PC-9 (cell line): ENCODE results near the gene LINGO1. TPM values are rescaled to one million over a fixed set of nuclear protein-coding genes. Genes with fewer than 3 reads are reported as not detected.

Experiments
- BruUV-seq: library from RNA; stranded (reverse); fragments of 400-500 nt; replicated peaks from 2 replicates; lab custom pipeline; 2021; lab: Mats Ljungman, UMichigan
- CTCF ChIA-PET: fragments of 300-600 bp; sonication (Branson Sonifier 250); formaldehyde crosslinking; loops from one replicate; lab custom pipeline; 2022; ENCODE audit warnings: antibody characterized with exemption; lab: Charles Lee
- POLR2A ChIA-PET: fragments of 300-600 bp; sonication (Branson Sonifier 250); formaldehyde crosslinking; loops from one replicate; lab custom pipeline; 2022; ENCODE audit warnings: antibody characterized with exemption; ENCODE audit not compliant: unreplicated experiment; lab: Charles Lee
- DNase-seq, 2 experiments: peaks; one replicate each; pipeline versions ENCODE4 v3.0.0 to v3.0.0-alpha.2; 2015 to 2022; ENCODE audit warnings: mixed read lengths in 1 of 2
- H2AFZ ChIP-seq: fragments of 200-600 bp; sonication (generic); 2 replicates; pipeline ENCODE4 v1.8.1; 2017; ENCODE audit warnings: antibody characterized with exemption
- H3F3A ChIP-seq: fragments of 200-600 bp; sonication (generic); 2 replicates; pipeline ENCODE4 v1.8.1; 2017; ENCODE audit warnings: antibody characterized with exemption, mild to moderate bottlenecking, low read depth; ENCODE audit not compliant: insufficient read depth
- H3K27ac ChIP-seq: fragments of 200-600 bp; sonication (generic); 2 replicates; pipeline ENCODE4 v1.6.1; 2016; ENCODE audit warnings: mixed run types
- H3K27me3 ChIP-seq: fragments of 200-600 bp; sonication (generic); 2 replicates; pipeline ENCODE4 v1.6.1; 2016; ENCODE audit warnings: low read depth, mixed run types; ENCODE audit not compliant: insufficient read depth
- H3K36me3 ChIP-seq: fragments of 200-600 bp; sonication (generic); 2 replicates; pipeline ENCODE4 v1.6.1; 2016; ENCODE audit warnings: low read depth, mixed run types
- H3K4me1 ChIP-seq: fragments of 200-600 bp; sonication (generic); replicated peaks from 2 replicates; pipeline ENCODE4 v1.6.1; 2016; ENCODE audit warnings: mixed run types; ENCODE audit not compliant: insufficient read depth
- H3K4me2 ChIP-seq: fragments of 200-600 bp; sonication (generic); 2 replicates; pipeline ENCODE4 v1.6.1; 2017; ENCODE audit warnings: mixed run types
- H3K4me3 ChIP-seq: fragments of 200-600 bp; sonication (generic); 2 replicates; pipeline ENCODE4 v1.6.1; 2016; ENCODE audit warnings: mixed run types
- H3K79me2 ChIP-seq: fragments of 200-600 bp; sonication (generic); 2 replicates; pipeline ENCODE4 v1.6.1; 2017; ENCODE audit warnings: low read depth, mixed run types
- H3K9me2 ChIP-seq: fragments of 200-600 bp; sonication (generic); 2 replicates; pipeline ENCODE4 v1.8.1; 2017; ENCODE audit warnings: mild to moderate bottlenecking; ENCODE audit not compliant: insufficient read depth
- H3K9me3 ChIP-seq: fragments of 200-600 bp; sonication (generic); 2 replicates; pipeline ENCODE4 v1.8.1; 2016; ENCODE audit warnings: low read depth; ENCODE audit not compliant: insufficient read depth
- H4K20me1 ChIP-seq: fragments of 200-600 bp; sonication (generic); 2 replicates; pipeline ENCODE4 v1.8.1; 2017; ENCODE audit not compliant: insufficient read depth
- CTCF ChIP-seq: fragments of 200-600 bp; sonication (generic); conservative IDR thresholded peaks from 2 replicates; pipeline ENCODE4 v1.6.1; 2017; ENCODE audit warnings: mixed run types, antibody characterized with exemption, mild to moderate bottlenecking, moderate library complexity
- EZH2 ChIP-seq: fragments of 200-600 bp; sonication (generic); IDR thresholded peaks from 2 replicates; pipeline ENCODE4 v1.8.0; 2017; ENCODE audit warnings: antibody characterized with exemption, low read depth
- intact Hi-C: fragments of 100-400 bp; cut with micrococcal nuclease; formaldehyde crosslinking; loops from one replicate; pipeline ENCODE4 v1.10.0; 2022; ENCODE audit not compliant: unreplicated experiment
- total RNA-seq: library from RNA; stranded (reverse); gene quantifications from 2 replicates; pipeline ENCODE4 v1.2.3, GENCODE V29; 2021

LINGO1 gene
- total RNA-seq, 1 experiment from 2014 or later: not detected

GRCh38 chr15:77615472-77615871, 17.2 kb downstream of the LINGO1 start:
- Histone ChIP-seq H3K36me3 (no peaks in the 10 kb centered on the region), H3K27ac (no peak overlapping the region), H3K4me1 (no peaks in the 10 kb centered on the region), H3K9me2 (no peaks in the 10 kb centered on the region), H3F3A (no peaks in the 10 kb centered on the region), H3K4me3 (no peak overlapping the region), H2AFZ (no peak overlapping the region), H3K9me3 (no peaks in the 10 kb centered on the region), H3K79me2 (no peaks in the 10 kb centered on the region), H3K27me3 (0 out of 2 replicates have a peak, but pooled peaks cover 3% of the 10 kb centered on the region), H3K4me2 (no peak overlapping the region), H4K20me1 (no peaks in the 10 kb centered on the region)
- intact Hi-C loops: no loop called here
- CTCF ChIA-PET: interaction anchor here (0.6 kb wide), 1 partner anchor 48 kb away, joined by 4 read pairs; no protein-coding TSS in a partner anchor
- no peak for TF ChIP-seq CTCF
- no peak for TF ChIP-seq EZH2
- no TSS peak for BruUV-seq
- no peak for DNase-seq
- POLR2A ChIA-PET: no interaction called here

GRCh38 chr15:77614251-77614806, 18.4 kb downstream of the LINGO1 start:
- Histone ChIP-seq H3K9me3 (no peaks in the 10 kb centered on the region), H3K4me3 (no peak overlapping the region), H3K9me2 (no peaks in the 10 kb centered on the region), H3F3A (no peaks in the 10 kb centered on the region), H3K36me3 (no peaks in the 10 kb centered on the region), H3K27me3 (no peaks in the 10 kb centered on the region), H3K4me1 (no peaks in the 10 kb centered on the region), H3K4me2 (no peak overlapping the region), H3K27ac (no peak overlapping the region), H3K79me2 (no peaks in the 10 kb centered on the region), H2AFZ (no peak overlapping the region), H4K20me1 (no peaks in the 10 kb centered on the region)
- BruUV-seq: no TSS peak
- intact Hi-C loops: no loop called here
- ChIA-PET POLR2A (no interaction called here), CTCF (no interaction called here)
- no peak for DNase-seq
- TF ChIP-seq EZH2 (no peak), CTCF (no peak)

- no peak overlapping the region for H3K27ac ChIP-seq
- intact Hi-C loops: no loop called here
- H3K9me2 ChIP-seq: no peaks in the 10 kb centered on the region
- H3K36me3 ChIP-seq: no peaks in the 10 kb centered on the region
- no peaks in the 10 kb centered on the region for H3K9me3 ChIP-seq
- ChIA-PET POLR2A (no interaction called here), CTCF (no interaction called here)
- H3K4me2 ChIP-seq: no peak overlapping the region
- no peaks in the 10 kb centered on the region for H3K79me2 ChIP-seq
- no TSS peak for BruUV-seq
- TF ChIP-seq EZH2 (no peak), CTCF (no peak)
- no peak overlapping the region for H2AFZ ChIP-seq
- no peaks in the 10 kb centered on the region for H3K27me3 ChIP-seq
- no peak for DNase-seq
- no peaks in the 10 kb centered on the region for H3K4me1 ChIP-seq
- no peaks in the 10 kb centered on the region for H4K20me1 ChIP-seq
- no peaks in the 10 kb centered on the region for H3F3A ChIP-seq
- no peak overlapping the region for H3K4me3 ChIP-seq
Measured at GRCh38 chr15:77613814-77614213, 18.9 kb downstream of the LINGO1 start.
